C1 segment of cervical spinal cord (tissue), 14 donors: ENCODE measurements around the gene FRMD4B.

Experiments used
- DNase-seq, 14 donors: peaks; one replicate each; lab custom pipeline; 2025; lab: John Stamatoyannopoulos, UW

The FRMD4B gene

GRCh38 chr3:69126999-69127398, 258.9 kb downstream of the FRMD4B start:
- no peak for DNase-seq

- DNase-seq, result no peak
Measured at GRCh38 chr3:69126216-69126615, 259.7 kb downstream of the FRMD4B start.

DNA sequence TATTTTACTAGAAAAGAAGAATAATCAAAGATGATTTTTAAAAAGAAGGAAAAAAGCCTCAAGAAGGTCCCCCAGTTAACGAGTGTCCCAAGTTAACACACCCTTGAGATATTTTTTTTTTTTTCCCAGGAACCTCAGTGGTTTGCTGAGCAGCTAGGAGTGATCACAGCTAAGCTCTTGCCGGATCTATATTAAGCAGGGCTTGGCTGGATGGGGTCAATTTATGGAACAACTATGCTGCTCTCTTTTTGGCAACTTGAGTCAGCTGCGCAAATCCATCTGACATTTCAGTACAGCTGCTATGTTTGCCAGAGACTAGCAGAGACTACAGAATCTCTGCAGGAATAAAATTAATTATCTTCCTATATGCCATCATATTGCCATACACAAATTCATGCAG, 263.5 kb downstream of the FRMD4B start, which contains the start of gene LMOD3:
TSS of gene LMOD3 (minus strand) at position 193 of the 400 bp plus-strand sequence. CDS start 209 bp downstream, outside the sequence.
- DNase-seq, result no peak

DNA sequence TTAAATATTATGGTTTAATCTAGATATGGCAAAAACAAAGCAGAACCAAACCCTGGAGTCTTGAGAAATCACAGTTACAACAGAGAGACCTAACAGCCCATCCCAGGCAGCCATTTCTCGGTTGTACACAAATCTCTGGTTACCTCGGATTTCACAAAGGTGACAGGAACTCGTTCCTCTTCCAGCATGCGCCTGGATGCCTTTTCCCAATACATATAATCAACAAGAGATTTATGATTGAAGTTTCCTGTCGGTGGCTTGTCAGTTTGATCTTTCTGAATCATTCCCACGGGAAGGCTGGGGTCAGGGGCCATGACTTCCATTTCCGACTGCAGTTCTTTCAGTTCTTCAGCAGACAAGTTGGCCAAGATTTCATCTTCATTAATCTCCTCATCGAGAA, 263.9 kb downstream of the FRMD4B start:
- DNase-seq, result no peak

- DNase-seq, result no peak
Measured at GRCh38 chr3:69121513-69121912, 264.4 kb downstream of the FRMD4B start.

DNA sequence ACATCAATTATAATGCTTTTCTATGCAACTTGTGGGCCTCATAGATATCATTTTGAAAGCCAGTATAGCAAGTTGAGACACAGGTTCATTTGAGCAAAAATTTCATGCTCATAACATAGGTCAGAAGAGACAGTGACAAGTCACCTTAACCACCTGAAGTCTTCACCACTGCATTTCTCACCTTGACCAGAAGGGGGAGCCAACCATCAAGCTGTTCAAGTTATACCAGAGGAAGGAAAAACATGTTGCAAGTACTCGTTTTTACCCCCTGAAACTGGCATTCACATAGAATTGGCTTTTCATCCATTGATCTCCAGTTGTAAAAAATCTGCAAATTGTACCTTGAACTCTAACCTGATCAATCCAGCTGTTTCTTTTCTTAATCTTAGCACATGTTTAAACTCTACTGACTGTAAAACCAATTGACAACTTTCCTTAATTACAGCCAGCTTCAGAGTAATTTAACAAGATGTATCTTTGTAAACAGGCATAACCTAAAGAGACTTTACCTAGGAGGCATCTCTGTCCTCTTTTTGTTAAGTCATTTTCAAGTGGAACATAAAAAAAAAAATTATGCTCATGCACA, 264.9 kb downstream of the FRMD4B start:
- peak in 10 of 14 donors; percentile 1 to 54 (median 18) for DNase-seq
